Nephron (organoid): ENCODE results near the gene JAKMIP1.

Source experiments
- H3K27ac Mint-ChIP-seq, 3 experiments: 2 replicates each; pipeline ENCODE4 v1.8.0; 2020; ENCODE audit warnings: mixed read lengths in 3 of 3, mild to moderate bottlenecking in 2 of 3, moderate library complexity in 1 of 3
- H3K27me3 Mint-ChIP-seq: 2 replicates; pipeline ENCODE4 v1.8.0; 2021; ENCODE audit warnings: low read depth, mild to moderate bottlenecking, moderate library complexity, mixed read lengths
- H3K36me3 Mint-ChIP-seq: 2 replicates; pipeline ENCODE4 v1.8.0; 2020; ENCODE audit warnings: low read depth, mixed read lengths
- H3K4me1 Mint-ChIP-seq: 2 replicates; pipeline ENCODE4 v1.8.0; 2020; ENCODE audit warnings: mixed read lengths
- H3K4me3 Mint-ChIP-seq, 3 experiments: 2 replicates each; pipeline ENCODE4 v1.8.0; 2020; ENCODE audit warnings: mild to moderate bottlenecking in 3 of 3, mixed read lengths in 3 of 3, moderate library complexity in 2 of 3
- H3K9me3 Mint-ChIP-seq: 2 replicates; pipeline ENCODE4 v1.8.0; 2020; ENCODE audit warnings: mixed read lengths
- CTCF ChIP-seq, 3 experiments: fragments of 200-600 bp; sonication (generic); IDR thresholded peaks; one replicate each; pipeline ENCODE4 v1.5.0; 2021; ENCODE audit warnings: antibody characterized with exemption in 3 of 3; ENCODE audit not compliant: unreplicated experiment in 3 of 3

The JAKMIP1 gene

GRCh38 chr4:6154875-6155274 lies 45.5 kb downstream of the JAKMIP1 start:
- no peak for TF ChIP-seq CTCF (IDR thresholded peaks at IDR 0.05; ENCODE audit: unreplicated experiment in 3 of 3)
- no peaks in the 10 kb centered on the region for H3K9me3 Mint-ChIP-seq
- peaks cover 36% of the 10 kb centered on the region for H3K27me3 Mint-ChIP-seq
- H3K4me3 Mint-ChIP-seq = no peak overlapping the region
- H3K27ac Mint-ChIP-seq = no peak overlapping the region
- no peaks in the 10 kb centered on the region for H3K36me3 Mint-ChIP-seq
- peaks cover 18% of the 10 kb centered on the region for H3K4me1 Mint-ChIP-seq

GRCh38 chr4:6153874-6154273 lies 46.5 kb downstream of the JAKMIP1 start:
- Mint-ChIP-seq H3K4me3 (no peak overlapping the region), H3K27me3 (peaks cover 34% of the 10 kb centered on the region), H3K4me1 (peaks cover 18% of the 10 kb centered on the region), H3K9me3 (no peaks in the 10 kb centered on the region), H3K27ac (no peak overlapping the region), H3K36me3 (no peaks in the 10 kb centered on the region)
- TF ChIP-seq CTCF (IDR thresholded peaks at IDR 0.05; ENCODE audit: unreplicated experiment in 3 of 3) = no peak

GRCh38 chr4:6152869-6153705 lies 47.3 kb downstream of the JAKMIP1 start:
- Mint-ChIP-seq H3K9me3 (no peaks in the 10 kb centered on the region), H3K36me3 (no peaks in the 10 kb centered on the region), H3K27ac (no peak overlapping the region), H3K27me3 (peaks cover 34% of the 10 kb centered on the region), H3K4me3 (no peak overlapping the region), H3K4me1 (peaks cover 18% of the 10 kb centered on the region)
- TF ChIP-seq CTCF (IDR thresholded peaks at IDR 0.05; ENCODE audit: unreplicated experiment in 3 of 3) = no peak

GRCh38 chr4:6150046-6150735 lies 50.2 kb downstream of the JAKMIP1 start:
- TF ChIP-seq CTCF (IDR thresholded peaks at IDR 0.05; ENCODE audit: unreplicated experiment in 3 of 3) = no peak
- Mint-ChIP-seq H3K27ac (no peak overlapping the region), H3K4me3 (no peak overlapping the region), H3K4me1 (peaks cover 17% of the 10 kb centered on the region), H3K36me3 (no peaks in the 10 kb centered on the region), H3K9me3 (peaks cover 3% of the 10 kb centered on the region), H3K27me3 (peaks cover 24% of the 10 kb centered on the region)

GRCh38 chr4:6148506-6149205 lies 51.7 kb downstream of the JAKMIP1 start:
- Mint-ChIP-seq H3K9me3 (peaks cover 9% of the 10 kb centered on the region), H3K27ac (no peak overlapping the region), H3K36me3 (no peaks in the 10 kb centered on the region), H3K4me1 (peaks cover 5% of the 10 kb centered on the region), H3K27me3 (peaks cover 17% of the 10 kb centered on the region), H3K4me3 (no peak overlapping the region)
- no peak for TF ChIP-seq CTCF (IDR thresholded peaks at IDR 0.05; ENCODE audit: unreplicated experiment in 3 of 3)
